ENCODE data around the gene ACER2.
"Not testable (repeated sequence)": the region's sequence is repeated elsewhere in the genome, so short reads cannot be mapped to it uniquely, and the experiment has no call there.

ACER2 gene

GRCh38 chr9:19408693-19409400, at the start of gene ACER2:
Gene ACER2 (plus strand): TSS chr9:19409009. CDS start chr9:19409085, 76 bp downstream.
- DNase-seq (ENCODE audit: low read depth in 2 of 2) = peak; percentile 80 to 95

GRCh38 chr9:19369107-19369506, 39.7 kb upstream of the ACER2 start:
- no peak for DNase-seq (ENCODE audit: low read depth in 2 of 2)

- no peak for DNase-seq (ENCODE audit: low read depth in 2 of 2)
Observed at GRCh38 chr9:19371942-19372341, 36.9 kb upstream of the ACER2 start.

GRCh38 chr9:19372567-19372966, 36.2 kb upstream of the ACER2 start:
- DNase-seq (ENCODE audit: low read depth in 2 of 2) = no peak

GRCh38 chr9:19373527-19373926, 35.3 kb upstream of the ACER2 start:
- no peak for DNase-seq (ENCODE audit: low read depth in 2 of 2)

- no peak for DNase-seq (ENCODE audit: low read depth in 2 of 2)
Observed at GRCh38 chr9:19375538-19375937, 33.3 kb upstream of the ACER2 start.

- DNase-seq (ENCODE audit: low read depth in 2 of 2) = no peak
Observed at GRCh38 chr9:19376931-19377330, 31.9 kb upstream of the ACER2 start.

GRCh38 chr9:19378164-19378563, 30.6 kb upstream of the ACER2 start:
- no peak for DNase-seq (ENCODE audit: low read depth in 2 of 2)

GRCh38 chr9:19378647-19379046, 30.2 kb upstream of the ACER2 start:
- no peak for DNase-seq (ENCODE audit: low read depth in 2 of 2)

GRCh38 chr9:19379283-19379682, 29.5 kb upstream of the ACER2 start:
- no peak for DNase-seq (ENCODE audit: low read depth in 2 of 2)

- peak in 1 of 2 donors; percentile 14 for DNase-seq (ENCODE audit: low read depth in 2 of 2)
Observed at GRCh38 chr9:19379697-19380046, 29.1 kb upstream of the ACER2 start.

GRCh38 chr9:19380826-19381075, 28.1 kb upstream of the ACER2 start:
- no peak for DNase-seq (ENCODE audit: low read depth in 2 of 2)

- no peak for DNase-seq (ENCODE audit: low read depth in 2 of 2)
Observed at GRCh38 chr9:19381656-19382055, 27.2 kb upstream of the ACER2 start.

GRCh38 chr9:19385212-19385611, 23.6 kb upstream of the ACER2 start:
- DNase-seq (ENCODE audit: low read depth in 2 of 2) = not testable (repeated sequence)

GRCh38 chr9:19385786-19386501, 22.9 kb upstream of the ACER2 start:
- DNase-seq (ENCODE audit: low read depth in 2 of 2) = no peak

- no peak for DNase-seq (ENCODE audit: low read depth in 2 of 2)
Observed at GRCh38 chr9:19386502-19387044, 22.2 kb upstream of the ACER2 start.

GRCh38 chr9:19387317-19387716, 21.5 kb upstream of the ACER2 start:
- DNase-seq (ENCODE audit: low read depth in 2 of 2) = no peak

- not testable (repeated sequence) for DNase-seq (ENCODE audit: low read depth in 2 of 2)
Observed at GRCh38 chr9:19389539-19389938, 19.3 kb upstream of the ACER2 start.

- DNase-seq (ENCODE audit: low read depth in 2 of 2) = no peak
Observed at GRCh38 chr9:19397845-19398244, 11.0 kb upstream of the ACER2 start.

- not testable (repeated sequence) for DNase-seq (ENCODE audit: low read depth in 2 of 2)
Observed at GRCh38 chr9:19403231-19403630, 5.6 kb upstream of the ACER2 start.

- DNase-seq (ENCODE audit: low read depth in 2 of 2) = no peak
Observed at GRCh38 chr9:19404283-19405075, 4.3 kb upstream of the ACER2 start.

GRCh38 chr9:19405771-19406170, 3.0 kb upstream of the ACER2 start:
- DNase-seq (ENCODE audit: low read depth in 2 of 2) = no peak

- DNase-seq (ENCODE audit: low read depth in 2 of 2) = no peak
Observed at GRCh38 chr9:19408316-19408692, 505 bp upstream of the ACER2 start.

Measured in stimulated activated CD4-positive, alpha-beta T cell treated with anti-CD3 and anti-CD28 coated beads, Interleukin-15, amount 100 ng/mL, for 48 hours (primary cell).